Gastrocnemius medialis (tissue), 4 donors: Measurements from ENCODE around the gene ANKRD40CL. TPM values are rescaled to one million over a fixed set of nuclear protein-coding genes. Genes with fewer than 3 reads are reported as not detected.

ENCODE experiments used
- ATAC-seq, 2 donors: fragments of 150-250 bp; one replicate each; pipeline ENCODE4 v1.9.1; 2016
- DNase-seq, 2 donors: peaks; one replicate each; pipeline ENCODE4 v3.0.0-alpha.2; 2019
- H3K27ac ChIP-seq, 4 donors: fragments of 200-600 bp; sonication (generic); 1 replicate in 1 of 4; 2 replicates in 3 of 4; pipeline ENCODE4 v1.5.1; 2016 to 2018; ENCODE audit warnings: mild to moderate bottlenecking in 2 of 4, moderate library complexity in 1 of 4
- H3K27me3 ChIP-seq, 3 donors: fragments of 200-600 bp; sonication (generic) in 2 of 3; 1 replicate in 1 of 3; 2 replicates in 2 of 3; pipeline versions ENCODE4 v1.5.1 to v1.6.0; 2016 to 2019; ENCODE audit warnings: mild to moderate bottlenecking in 1 of 3, moderate library complexity in 1 of 3
- H3K36me3 ChIP-seq, 2 donors: fragments of 200-600 bp; sonication (generic) in 1 of 2; one replicate each; pipeline ENCODE4 v1.5.1; 2017 to 2018
- H3K4me1 ChIP-seq, 2 donors: fragments of 200-600 bp; sonication (generic) in 1 of 2; one replicate each; pipeline ENCODE4 v1.5.1; 2016 to 2017; ENCODE audit warnings: mild to moderate bottlenecking in 2 of 2
- H3K4me3 ChIP-seq, 4 donors: fragments of 200-600 bp; sonication (generic) in 3 of 4; 1 replicate in 1 of 4; 2 replicates in 3 of 4; pipeline ENCODE4 v1.5.1; 2016 to 2019; ENCODE audit warnings: mild to moderate bottlenecking in 2 of 4
- H3K9me3 ChIP-seq, 3 donors: fragments of 200-600 bp; sonication (generic) in 2 of 3; 1 replicate in 1 of 3; 2 replicates in 2 of 3; pipeline ENCODE4 v1.5.1; 2016 to 2019
- CTCF ChIP-seq, 5 experiments: fragments of 450-650 bp in 3 of 5; fragments of 200-600 bp in 2 of 5; sonication (generic) in 2 of 5; IDR thresholded peaks in 4 of 5; conservative IDR thresholded peaks in 1 of 5; 1 replicate in 4 of 5; 2 replicates in 1 of 5; pipeline ENCODE4 v1.5.1; 2016 to 2019; ENCODE audit warnings: antibody characterized with exemption in 5 of 5, mild to moderate bottlenecking in 3 of 5, moderate library complexity in 3 of 5
- POLR2A ChIP-seq, 2 donors: fragments of 450-650 bp; IDR thresholded peaks; one replicate each; pipeline ENCODE4 v1.6.1; 2017; ENCODE audit warnings: antibody characterized with exemption in 2 of 2, mild to moderate bottlenecking in 2 of 2, moderate library complexity in 2 of 2
- in situ Hi-C, 4 donors: fragments of 200-750 bp; cut with MboI; loops; one replicate each; pipeline versions ENCODE4 v1.15.0 to v1.8.0; 2017; ENCODE audit warnings: low sequenced_read_pairs in 4 of 4
- intact Hi-C: fragments of 100-400 bp; cut with DNase I; formaldehyde crosslinking; loops from one replicate; pipeline ENCODE4 v1.15.1; 2023; ENCODE audit warnings: low total_unique reads
- total RNA-seq, 4 donors: library from RNA; depleted of rRNA; stranded (reverse); fragments of >200 nt; gene quantifications; one replicate each; pipeline versions ENCODE4 v1.1.0 to v1.2.3, GENCODE V29; 2016

ANKRD40CL gene
- total RNA-seq, 4 donors from 2014 or later: not detected

GRCh38 chr17:50771991-50772785 lies 4.9 kb upstream of the ANKRD40CL start:
- Histone ChIP-seq H3K27ac (no peak overlapping the region), H3K9me3 (no peaks in the 10 kb centered on the region), H3K4me1 (no peaks in the 10 kb centered on the region), H3K4me3 (no peak overlapping the region), H3K27me3 (no peaks in the 10 kb centered on the region), H3K36me3 (no peaks in the 10 kb centered on the region)
- in situ Hi-C loops: no loop called here
- TF ChIP-seq POLR2A (IDR thresholded peaks at IDR 0.05) (no peak), CTCF (IDR thresholded peaks at IDR 0.05 in 4 of 5, conservative IDR thresholded peaks at IDR 0.05 in 1 of 5) (no peak)
- intact Hi-C loops: no loop called here
- no peak for DNase-seq
- no peak for ATAC-seq

GRCh38 chr17:50770346-50770745 lies 3.0 kb upstream of the ANKRD40CL start:
- H3K4me1 ChIP-seq: no peaks in the 10 kb centered on the region
- intact Hi-C loops (no loop called here), in situ Hi-C loops (no loop called here)
- H3K4me3 ChIP-seq: no peak overlapping the region
- DNase-seq (no peak), ATAC-seq (no peak)
- H3K9me3 ChIP-seq: no peaks in the 10 kb centered on the region
- no peaks in the 10 kb centered on the region for H3K27me3 ChIP-seq
- H3K27ac ChIP-seq: no peak overlapping the region
- no peak for TF ChIP-seq POLR2A (IDR thresholded peaks at IDR 0.05)
- TF ChIP-seq CTCF (IDR thresholded peaks at IDR 0.05 in 4 of 5, conservative IDR thresholded peaks at IDR 0.05 in 1 of 5): no peak
- H3K36me3 ChIP-seq: no peaks in the 10 kb centered on the region

GRCh38 chr17:50769884-50770283 lies 2.6 kb upstream of the ANKRD40CL start:
- Histone ChIP-seq H3K4me1 (no peaks in the 10 kb centered on the region), H3K27ac (no peak overlapping the region), H3K4me3 (no peak overlapping the region), H3K9me3 (no peaks in the 10 kb centered on the region), H3K36me3 (no peaks in the 10 kb centered on the region), H3K27me3 (no peaks in the 10 kb centered on the region)
- ATAC-seq: no peak
- TF ChIP-seq POLR2A (IDR thresholded peaks at IDR 0.05): no peak
- no peak for TF ChIP-seq CTCF (IDR thresholded peaks at IDR 0.05 in 4 of 5, conservative IDR thresholded peaks at IDR 0.05 in 1 of 5)
- no peak for DNase-seq
- intact Hi-C loops: no loop called here
- in situ Hi-C loops: no loop called here

GRCh38 chr17:50768346-50768761 lies 1.0 kb upstream of the ANKRD40CL start:
- TF ChIP-seq POLR2A (IDR thresholded peaks at IDR 0.05): no peak
- no peak for TF ChIP-seq CTCF (IDR thresholded peaks at IDR 0.05 in 4 of 5, conservative IDR thresholded peaks at IDR 0.05 in 1 of 5)
- DNase-seq: no peak
- no peak overlapping the region for H3K4me3 ChIP-seq
- peaks cover 0 to 5% of the 10 kb centered on the region in 2 donors for H3K4me1 ChIP-seq
- H3K36me3 ChIP-seq: no peaks in the 10 kb centered on the region
- H3K27ac ChIP-seq: no peak overlapping the region
- in situ Hi-C loops (no loop called here), intact Hi-C loops (no loop called here)
- no peaks in the 10 kb centered on the region for H3K27me3 ChIP-seq
- ATAC-seq: no peak
- H3K9me3 ChIP-seq: no peaks in the 10 kb centered on the region
